Measurements from ENCODE around the gene MFGE8. TPM values are rescaled to one million over a fixed set of nuclear protein-coding genes. Genes with fewer than 3 reads are reported as not detected.

The MFGE8 gene
- polyA plus RNA-seq, 1 of the 3 experiments (the other 2 are of a cell fraction) = 247 TPM

DNA sequence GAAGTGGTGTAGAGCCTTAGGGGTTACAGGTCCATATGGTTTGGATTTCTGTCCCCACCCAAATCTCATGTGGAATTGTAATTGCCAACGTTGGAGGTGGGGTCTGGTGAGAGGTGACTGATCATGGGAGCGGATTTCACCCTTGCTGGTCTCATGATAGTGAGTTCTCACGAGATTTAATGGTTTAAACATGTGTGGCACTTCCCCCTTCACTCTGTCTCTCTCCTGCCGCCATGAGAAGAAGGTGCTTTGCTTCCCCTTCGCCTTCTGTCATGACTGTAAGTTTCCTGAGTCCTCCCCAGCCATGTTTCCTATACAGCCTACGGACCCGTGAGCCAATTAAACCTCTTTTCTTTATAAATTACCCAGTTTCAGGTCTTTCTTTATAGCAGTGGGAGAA, 43.1 kb upstream of the MFGE8 start (continued):
- TF ChIP-seq, protein P1, sequence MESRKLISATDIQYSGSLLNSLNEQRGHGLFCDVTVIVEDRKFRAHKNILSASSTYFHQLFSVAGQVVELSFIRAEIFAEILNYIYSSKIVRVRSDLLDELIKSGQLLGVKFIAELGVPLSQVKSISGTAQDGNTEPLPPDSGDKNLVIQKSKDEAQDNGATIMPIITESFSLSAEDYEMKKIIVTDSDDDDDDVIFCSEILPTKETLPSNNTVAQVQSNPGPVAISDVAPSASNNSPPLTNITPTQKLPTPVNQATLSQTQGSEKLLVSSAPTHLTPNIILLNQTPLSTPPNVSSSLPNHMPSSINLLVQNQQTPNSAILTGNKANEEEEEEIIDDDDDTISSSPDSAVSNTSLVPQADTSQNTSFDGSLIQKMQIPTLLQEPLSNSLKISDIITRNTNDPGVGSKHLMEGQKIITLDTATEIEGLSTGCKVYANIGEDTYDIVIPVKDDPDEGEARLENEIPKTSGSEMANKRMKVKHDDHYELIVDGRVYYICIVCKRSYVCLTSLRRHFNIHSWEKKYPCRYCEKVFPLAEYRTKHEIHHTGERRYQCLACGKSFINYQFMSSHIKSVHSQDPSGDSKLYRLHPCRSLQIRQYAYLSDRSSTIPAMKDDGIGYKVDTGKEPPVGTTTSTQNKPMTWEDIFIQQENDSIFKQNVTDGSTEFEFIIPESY (IDR thresholded peaks at IDR 0.05; ENCODE audit: borderline replicate concordance, low read depth) = no peak
- no peak for TF ChIP-seq CHD2 (IDR thresholded peaks at IDR 0.05; ENCODE audit: low read length, partially characterized antibody)

DNA sequence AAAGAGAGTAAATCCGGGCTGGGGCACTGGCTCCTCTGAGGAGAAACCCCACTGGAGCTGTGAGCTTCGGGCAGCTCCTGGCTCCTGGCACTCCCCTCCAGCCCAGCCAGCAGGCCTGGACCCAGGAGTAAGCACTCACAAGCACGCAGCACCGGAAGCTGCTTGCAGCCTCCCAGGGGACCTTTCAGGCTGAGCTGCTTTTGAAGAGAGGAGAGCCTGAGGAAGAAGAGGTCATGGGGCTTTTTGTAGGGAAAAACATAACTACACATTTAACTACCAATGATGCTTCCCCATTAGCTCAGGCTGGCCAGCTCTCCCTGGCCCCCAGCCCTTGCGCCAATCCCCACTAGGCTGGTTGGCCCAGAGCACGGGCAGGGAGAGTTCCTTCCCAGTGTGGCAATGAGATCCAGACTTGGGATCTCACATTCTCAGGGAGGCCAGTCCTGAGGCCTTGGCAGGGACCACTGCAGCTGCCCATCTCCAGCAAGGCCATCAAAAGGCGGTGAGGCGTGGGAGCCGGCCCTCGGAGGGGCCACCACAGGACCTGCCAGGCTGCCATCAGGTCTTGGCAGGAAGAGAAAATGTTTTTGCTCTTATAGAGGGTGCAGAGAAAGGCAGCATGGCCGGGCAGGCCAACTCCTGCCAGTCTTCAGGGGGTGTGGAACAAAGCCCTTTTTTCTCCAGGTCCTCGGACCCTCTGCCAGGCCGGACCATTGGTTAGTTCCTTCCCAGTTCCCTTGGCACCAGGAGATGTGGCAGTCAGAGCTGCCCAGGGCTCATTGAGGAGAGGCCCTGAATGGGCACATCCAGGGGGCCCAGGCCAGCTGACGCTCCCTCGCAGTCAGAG, 41.5 kb upstream of the MFGE8 start:
- Histone ChIP-seq H3K4me2 (no peak overlapping the region), H3K9ac (no peak overlapping the region), H3K79me2 (ENCODE audit: insufficient read depth) (no peaks in the 10 kb centered on the region), H3K9me2 (no peaks in the 10 kb centered on the region), H3K27ac (ENCODE audit: low read depth in 2 of 2, low read length in 1 of 2) (no peak overlapping the region), H4K20me1 (ENCODE audit: insufficient read depth) (no peaks in the 10 kb centered on the region), H3K9me3 (no peaks in the 10 kb centered on the region), H3F3A (replicated peaks; ENCODE audit: insufficient read depth) (no peaks in the 10 kb centered on the region), H3K27me3 (ENCODE audit: insufficient read depth) (no peaks in the 10 kb centered on the region), H3K4me1 (ENCODE audit: control insufficient read depth in 1 of 2, insufficient read depth in 2 of 2, low read depth in 1 of 2, low read length in 1 of 2) (no peaks in the 10 kb centered on the region), H3K36me3 (replicated peaks in 1 of 2; ENCODE audit: control insufficient read depth in 1 of 2, insufficient read depth in 2 of 2, low read length in 1 of 2) (no peaks in the 10 kb centered on the region), H2AFZ (ENCODE audit: low read depth) (no peak overlapping the region), H3K4me3 (ENCODE audit: low read depth in 2 of 2, low read length in 1 of 2) (no peak overlapping the region)
- no peak for TF ChIP-seq GABPA (IDR thresholded peaks at IDR 0.05; ENCODE audit: low read depth)
- TF ChIP-seq RAD21 (IDR thresholded peaks at IDR 0.05; ENCODE audit: low read length) = no peak
- no peak for TF ChIP-seq MEF2A (IDR thresholded peaks at IDR 0.05; ENCODE audit: borderline replicate concordance, low read depth)
- no peak for TF ChIP-seq NFIC (IDR thresholded peaks at IDR 0.05; ENCODE audit: borderline replicate concordance)
- no peak for TF ChIP-seq YY1 (IDR thresholded peaks at IDR 0.05; ENCODE audit: low read depth)
- TF ChIP-seq, protein P2, sequence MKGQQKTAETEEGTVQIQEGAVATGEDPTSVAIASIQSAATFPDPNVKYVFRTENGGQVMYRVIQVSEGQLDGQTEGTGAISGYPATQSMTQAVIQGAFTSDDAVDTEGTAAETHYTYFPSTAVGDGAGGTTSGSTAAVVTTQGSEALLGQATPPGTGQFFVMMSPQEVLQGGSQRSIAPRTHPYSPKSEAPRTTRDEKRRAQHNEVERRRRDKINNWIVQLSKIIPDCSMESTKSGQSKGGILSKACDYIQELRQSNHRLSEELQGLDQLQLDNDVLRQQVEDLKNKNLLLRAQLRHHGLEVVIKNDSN (IDR thresholded peaks at IDR 0.05; ENCODE audit: borderline replicate concordance, low read depth) = no peak
- TF ChIP-seq NRF1 (IDR thresholded peaks at IDR 0.05; ENCODE audit: low read depth, low read length) = no peak
- TF ChIP-seq, protein P3, sequence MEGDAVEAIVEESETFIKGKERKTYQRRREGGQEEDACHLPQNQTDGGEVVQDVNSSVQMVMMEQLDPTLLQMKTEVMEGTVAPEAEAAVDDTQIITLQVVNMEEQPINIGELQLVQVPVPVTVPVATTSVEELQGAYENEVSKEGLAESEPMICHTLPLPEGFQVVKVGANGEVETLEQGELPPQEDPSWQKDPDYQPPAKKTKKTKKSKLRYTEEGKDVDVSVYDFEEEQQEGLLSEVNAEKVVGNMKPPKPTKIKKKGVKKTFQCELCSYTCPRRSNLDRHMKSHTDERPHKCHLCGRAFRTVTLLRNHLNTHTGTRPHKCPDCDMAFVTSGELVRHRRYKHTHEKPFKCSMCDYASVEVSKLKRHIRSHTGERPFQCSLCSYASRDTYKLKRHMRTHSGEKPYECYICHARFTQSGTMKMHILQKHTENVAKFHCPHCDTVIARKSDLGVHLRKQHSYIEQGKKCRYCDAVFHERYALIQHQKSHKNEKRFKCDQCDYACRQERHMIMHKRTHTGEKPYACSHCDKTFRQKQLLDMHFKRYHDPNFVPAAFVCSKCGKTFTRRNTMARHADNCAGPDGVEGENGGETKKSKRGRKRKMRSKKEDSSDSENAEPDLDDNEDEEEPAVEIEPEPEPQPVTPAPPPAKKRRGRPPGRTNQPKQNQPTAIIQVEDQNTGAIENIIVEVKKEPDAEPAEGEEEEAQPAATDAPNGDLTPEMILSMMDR (IDR thresholded peaks at IDR 0.05) = no peak
- ChIA-PET CTCF (interaction anchor here (1.0 to 1.3 kb wide), 2 partner anchors 11 to 50 kb away, joined by 3 to 4 read pairs; no protein-coding TSS in a partner anchor), POLR2A (no interaction called here)
- 81% methylated on average over 7 of the region's 15 CpGs for WGBS (ENCODE audit: low lambda C conversion rate)
- no peak for DNase-seq

Measured in SK-N-SH (cell line).